Mesothelial cell of epicardium (in vitro differentiated cells): Measurements from ENCODE around the gene TMEM242. TPM values are rescaled to one million over a fixed set of nuclear protein-coding genes. Genes with fewer than 3 reads are reported as not detected.

Source experiments
- DNase-seq, 2 experiments: peaks; one replicate each; pipeline ENCODE4 v3.0.0; 2021; ENCODE audit warnings: low spot score in 2 of 2; ENCODE audit not compliant: unreplicated experiment in 2 of 2
- H3K27ac Mint-ChIP-seq: 2 replicates; pipeline ENCODE4 v1.8.0; 2021; ENCODE audit warnings: mixed read lengths
- H3K27me3 Mint-ChIP-seq: 2 replicates; pipeline ENCODE4 v1.8.0; 2021; ENCODE audit warnings: low read depth, mixed read lengths
- H3K36me3 Mint-ChIP-seq: 2 replicates; pipeline ENCODE4 v1.8.0; 2021; ENCODE audit warnings: mixed read lengths
- H3K4me1 Mint-ChIP-seq: 2 replicates; pipeline ENCODE4 v1.8.0; 2021; ENCODE audit warnings: mixed read lengths
- H3K4me3 Mint-ChIP-seq: 2 replicates; pipeline ENCODE4 v1.8.0; 2021; ENCODE audit warnings: mild to moderate bottlenecking, moderate library complexity, mixed read lengths
- H3K9me3 Mint-ChIP-seq: 2 replicates; pipeline ENCODE4 v1.8.0; 2021; ENCODE audit warnings: mixed read lengths
- CTCF ChIP-seq: fragments of 200-600 bp; sonication (generic); IDR thresholded peaks from one replicate; pipeline ENCODE4 v1.5.0; 2021; ENCODE audit warnings: antibody characterized with exemption; ENCODE audit not compliant: unreplicated experiment
- total RNA-seq: library from RNA; stranded (reverse); gene quantifications from 3 replicates; pipeline ENCODE4 v1.2.1, GENCODE V29; 2021

TMEM242 gene
- total RNA-seq, 1 donor from 2014 or later: 13.3 TPM

- Mint-ChIP-seq H3K36me3 (peaks cover 2% of the 10 kb centered on the region), H3K27ac (no peak overlapping the region), H3K9me3 (peaks cover 8% of the 10 kb centered on the region), H3K4me3 (no peak overlapping the region), H3K27me3 (no peaks in the 10 kb centered on the region), H3K4me1 (peaks cover 23% of the 10 kb centered on the region)
- no peak for TF ChIP-seq CTCF
- DNase-seq: no peak
These were observed 71.6 kb downstream of the TMEM242 start for GRCh38 chr6:157251586-157252247.

- no peak overlapping the region for H3K4me3 Mint-ChIP-seq
- peaks cover 27% of the 10 kb centered on the region for H3K4me1 Mint-ChIP-seq
- H3K9me3 Mint-ChIP-seq: peaks cover 8% of the 10 kb centered on the region
- no peak overlapping the region for H3K27ac Mint-ChIP-seq
- TF ChIP-seq CTCF: no peak
- no peaks in the 10 kb centered on the region for H3K27me3 Mint-ChIP-seq
- peaks cover 2% of the 10 kb centered on the region for H3K36me3 Mint-ChIP-seq
- no peak for DNase-seq
These were observed 73.5 kb downstream of the TMEM242 start for GRCh38 chr6:157249826-157250225.

- Mint-ChIP-seq H3K27ac (no peak overlapping the region), H3K9me3 (peaks cover 8% of the 10 kb centered on the region), H3K4me1 (peaks cover 25% of the 10 kb centered on the region), H3K27me3 (no peaks in the 10 kb centered on the region), H3K4me3 (no peak overlapping the region), H3K36me3 (peaks cover 2% of the 10 kb centered on the region)
- no peak for TF ChIP-seq CTCF
- no peak for DNase-seq
These were observed 75.1 kb downstream of the TMEM242 start for GRCh38 chr6:157248264-157248663.

- TF ChIP-seq CTCF: no peak
- DNase-seq: no peak
- H3K4me3 Mint-ChIP-seq: no peak overlapping the region
- peaks cover 2% of the 10 kb centered on the region for H3K36me3 Mint-ChIP-seq
- H3K4me1 Mint-ChIP-seq: peaks cover 16% of the 10 kb centered on the region
- H3K27me3 Mint-ChIP-seq: peaks cover 4% of the 10 kb centered on the region
- H3K9me3 Mint-ChIP-seq: peaks cover 8% of the 10 kb centered on the region
- H3K27ac Mint-ChIP-seq: no peak overlapping the region
These were observed 76.4 kb downstream of the TMEM242 start for GRCh38 chr6:157246771-157247484.

- Mint-ChIP-seq H3K27me3 (peaks cover 4% of the 10 kb centered on the region), H3K4me1 (peaks cover 10% of the 10 kb centered on the region), H3K4me3 (no peak overlapping the region), H3K27ac (no peak overlapping the region), H3K36me3 (peaks cover 2% of the 10 kb centered on the region), H3K9me3 (peaks cover 8% of the 10 kb centered on the region)
- DNase-seq: no peak
- TF ChIP-seq CTCF: no peak
These were observed 77.2 kb downstream of the TMEM242 start for GRCh38 chr6:157246048-157246630.
